BLaER1 (cell line): ENCODE results near the gene RYR3.
"Not testable (repeated sequence)": the region's sequence is repeated elsewhere in the genome, so short reads cannot be mapped to it uniquely, and the experiment has no call there.

Experiments
- H3K27ac ChIP-seq: shearing (Covaris generic); formaldehyde crosslinking; 2 replicates; pipeline ENCODE4 v1.8.1; 2022
- H3K27me3 ChIP-seq: shearing (Covaris generic); formaldehyde crosslinking; 2 replicates; pipeline ENCODE4 v1.8.1; 2022
- H3K36me3 ChIP-seq: shearing (Covaris generic); formaldehyde crosslinking; 2 replicates; pipeline ENCODE4 v1.8.1; 2022
- H3K4me1 ChIP-seq: shearing (Covaris generic); formaldehyde crosslinking; 2 replicates; pipeline ENCODE4 v1.8.1; 2022
- H3K4me2 ChIP-seq: shearing (Covaris generic); formaldehyde crosslinking; 2 replicates; pipeline ENCODE4 v1.8.1; 2022
- H3K4me3 ChIP-seq: shearing (Covaris generic); formaldehyde crosslinking; 2 replicates; pipeline ENCODE4 v1.8.1; 2022
- H3K9ac ChIP-seq: shearing (Covaris generic); formaldehyde crosslinking; 2 replicates; pipeline ENCODE4 v1.8.1; 2022
- H3K9me3 ChIP-seq: shearing (Covaris generic); formaldehyde crosslinking; 2 replicates; pipeline ENCODE4 v1.8.1; 2022
- H4K20me1 ChIP-seq: shearing (Covaris generic); formaldehyde crosslinking; 2 replicates; pipeline ENCODE4 v1.8.1; 2022
- Cebpa-rat ChIP-seq: shearing (Covaris generic); IDR thresholded peaks from 2 replicates; pipeline ENCODE4 v1.8.1; 2022

RYR3 gene

GRCh38 chr15:33810806-33811205, 500.0 kb downstream of the RYR3 start:
- no peak overlapping the region for H3K4me2 ChIP-seq
- H3K4me3 ChIP-seq, result no peak overlapping the region
- no peaks in the 10 kb centered on the region for H3K36me3 ChIP-seq
- no peaks in the 10 kb centered on the region for H3K27me3 ChIP-seq
- no peak for TF ChIP-seq Cebpa-rat
- no peak overlapping the region for H3K9ac ChIP-seq
- no peaks in the 10 kb centered on the region; the same call in 1 of the 2 replicates for H3K9me3 ChIP-seq
- H4K20me1 ChIP-seq, result no peaks in the 10 kb centered on the region
- no peak overlapping the region for H3K27ac ChIP-seq
- H3K4me1 ChIP-seq, result no peaks in the 10 kb centered on the region

GRCh38 chr15:33813891-33814290, 503.1 kb downstream of the RYR3 start:
- Histone ChIP-seq H4K20me1 (no peaks in the 10 kb centered on the region), H3K27ac (no peak overlapping the region), H3K4me1 (no peaks in the 10 kb centered on the region), H3K4me3 (no peak overlapping the region), H3K4me2 (no peak overlapping the region), H3K9me3 (no peaks in the 10 kb centered on the region; the same call in 1 of the 2 replicates), H3K27me3 (no peaks in the 10 kb centered on the region), H3K36me3 (no peaks in the 10 kb centered on the region), H3K9ac (no peak overlapping the region)
- no peak for TF ChIP-seq Cebpa-rat

- not testable (repeated sequence) for H3K9me3 ChIP-seq
Measured at GRCh38 chr15:33819499-33819898, 508.7 kb downstream of the RYR3 start.

GRCh38 chr15:33822479-33822878, 511.7 kb downstream of the RYR3 start:
- H3K9me3 ChIP-seq, result no peaks in the 10 kb centered on the region
- no peaks in the 10 kb centered on the region for H3K36me3 ChIP-seq
- no peak overlapping the region for H3K9ac ChIP-seq
- H3K27me3 ChIP-seq, result no peaks in the 10 kb centered on the region
- TF ChIP-seq Cebpa-rat, result no peak
- H3K4me3 ChIP-seq, result no peak overlapping the region
- H4K20me1 ChIP-seq, result no peaks in the 10 kb centered on the region
- no peak overlapping the region for H3K27ac ChIP-seq
- H3K4me2 ChIP-seq, result no peak overlapping the region
- no peaks in the 10 kb centered on the region for H3K4me1 ChIP-seq

More at GRCh38 chr15:33819499-33819898, 508.7 kb downstream of the RYR3 start:
- not testable (repeated sequence) for H3K9ac ChIP-seq, H3K27me3 ChIP-seq, H4K20me1 ChIP-seq, H3K4me2 ChIP-seq, H3K36me3 ChIP-seq, H3K4me3 ChIP-seq, H3K4me1 ChIP-seq, H3K27ac ChIP-seq

- TF ChIP-seq Cebpa-rat, result no peak
- H3K27me3 ChIP-seq, result no peaks in the 10 kb centered on the region
- no peak overlapping the region for H3K4me2 ChIP-seq
Measured at GRCh38 chr15:33823119-33823518, 512.4 kb downstream of the RYR3 start.

GRCh38 chr15:33825453-33825852, 514.7 kb downstream of the RYR3 start:
- Histone ChIP-seq H3K9ac (no peak overlapping the region), H3K4me1 (no peaks in the 10 kb centered on the region), H3K4me2 (no peak overlapping the region), H3K27ac (no peak overlapping the region), H3K27me3 (no peaks in the 10 kb centered on the region), H4K20me1 (no peaks in the 10 kb centered on the region), H3K9me3 (no peaks in the 10 kb centered on the region; the same call in 1 of the 2 replicates), H3K4me3 (no peak overlapping the region), H3K36me3 (no peaks in the 10 kb centered on the region)
- no peak for TF ChIP-seq Cebpa-rat

More at GRCh38 chr15:33823119-33823518, 512.4 kb downstream of the RYR3 start:
- Histone ChIP-seq H3K4me1 (no peaks in the 10 kb centered on the region), H3K36me3 (no peaks in the 10 kb centered on the region), H3K4me3 (no peak overlapping the region), H3K9ac (no peak overlapping the region), H4K20me1 (no peaks in the 10 kb centered on the region), H3K9me3 (no peaks in the 10 kb centered on the region), H3K27ac (no peak overlapping the region)

- Histone ChIP-seq H3K4me3 (no peak overlapping the region), H4K20me1 (no peaks in the 10 kb centered on the region), H3K4me2 (no peak overlapping the region), H3K9me3 (no peaks in the 10 kb centered on the region; the same call in 1 of the 2 replicates), H3K36me3 (no peaks in the 10 kb centered on the region), H3K4me1 (no peaks in the 10 kb centered on the region), H3K9ac (no peak overlapping the region), H3K27ac (no peak overlapping the region), H3K27me3 (no peaks in the 10 kb centered on the region)
- TF ChIP-seq Cebpa-rat, result no peak
Measured at GRCh38 chr15:33826201-33826600, 515.4 kb downstream of the RYR3 start.

GRCh38 chr15:33830351-33830750, 519.6 kb downstream of the RYR3 start:
- H3K36me3 ChIP-seq, result no peaks in the 10 kb centered on the region
- no peak overlapping the region for H3K27ac ChIP-seq
- H3K4me2 ChIP-seq, result no peak overlapping the region
- H3K27me3 ChIP-seq, result no peaks in the 10 kb centered on the region
- H3K4me1 ChIP-seq, result no peaks in the 10 kb centered on the region
- no peak overlapping the region for H3K9ac ChIP-seq
- H3K9me3 ChIP-seq, result no peaks in the 10 kb centered on the region; the same call in 1 of the 2 replicates
- no peaks in the 10 kb centered on the region for H4K20me1 ChIP-seq
- H3K4me3 ChIP-seq, result no peak overlapping the region
- TF ChIP-seq Cebpa-rat, result no peak

GRCh38 chr15:33831646-33832045, 520.9 kb downstream of the RYR3 start:
- Histone ChIP-seq H3K4me1 (no peaks in the 10 kb centered on the region), H3K4me3 (no peak overlapping the region), H4K20me1 (no peaks in the 10 kb centered on the region), H3K4me2 (no peak overlapping the region), H3K36me3 (no peaks in the 10 kb centered on the region), H3K27ac (no peak overlapping the region), H3K9me3 (no peaks in the 10 kb centered on the region; the same call in 1 of the 2 replicates), H3K27me3 (no peaks in the 10 kb centered on the region), H3K9ac (no peak overlapping the region)
- TF ChIP-seq Cebpa-rat, result no peak

GRCh38 chr15:33834892-33835743, 524.4 kb downstream of the RYR3 start:
- Histone ChIP-seq H3K4me3 (no peak overlapping the region), H4K20me1 (no peaks in the 10 kb centered on the region), H3K36me3 (no peaks in the 10 kb centered on the region), H3K4me1 (no peaks in the 10 kb centered on the region), H3K9ac (no peak overlapping the region), H3K27ac (no peak overlapping the region), H3K9me3 (no peaks in the 10 kb centered on the region), H3K27me3 (no peaks in the 10 kb centered on the region), H3K4me2 (no peak overlapping the region)
- TF ChIP-seq Cebpa-rat, result no peak
